PC-9 (cell line): Measurements from ENCODE around the gene RASAL2.

Experiments
- EZH2 ChIP-seq: fragments of 200-600 bp; sonication (generic); IDR thresholded peaks from 2 replicates; pipeline ENCODE4 v1.8.0; 2017; ENCODE audit warnings: antibody characterized with exemption, low read depth
- TF ChIP-seq, protein P1 (sequence below): fragments of 200-600 bp; sonication (generic); conservative IDR thresholded peaks from 2 replicates; pipeline ENCODE4 v1.6.1; 2017; ENCODE audit warnings: mixed run types, antibody characterized with exemption, mild to moderate bottlenecking, moderate library complexity

DNA sequence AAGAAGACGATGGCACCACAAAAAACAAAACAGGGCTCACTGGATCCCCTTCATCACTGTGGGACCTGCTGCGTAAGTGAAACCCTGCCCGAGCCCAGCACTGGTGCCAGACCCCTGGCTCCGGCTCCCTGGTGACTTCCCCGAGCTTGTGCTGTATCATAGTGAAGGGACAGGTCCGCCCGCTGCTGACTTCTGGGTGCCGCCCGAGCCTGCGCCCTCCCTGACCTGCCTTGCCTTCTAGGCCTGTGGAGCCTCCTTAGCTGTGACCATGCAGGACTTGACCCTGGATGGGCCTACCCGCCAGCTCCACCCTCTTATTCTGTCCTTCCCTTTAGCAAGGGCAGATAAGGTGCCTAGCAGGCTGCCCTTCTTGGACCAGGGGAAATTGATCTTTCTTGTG is 426.9 kb downstream of the RASAL2 start:
- TF ChIP-seq, protein P1, sequence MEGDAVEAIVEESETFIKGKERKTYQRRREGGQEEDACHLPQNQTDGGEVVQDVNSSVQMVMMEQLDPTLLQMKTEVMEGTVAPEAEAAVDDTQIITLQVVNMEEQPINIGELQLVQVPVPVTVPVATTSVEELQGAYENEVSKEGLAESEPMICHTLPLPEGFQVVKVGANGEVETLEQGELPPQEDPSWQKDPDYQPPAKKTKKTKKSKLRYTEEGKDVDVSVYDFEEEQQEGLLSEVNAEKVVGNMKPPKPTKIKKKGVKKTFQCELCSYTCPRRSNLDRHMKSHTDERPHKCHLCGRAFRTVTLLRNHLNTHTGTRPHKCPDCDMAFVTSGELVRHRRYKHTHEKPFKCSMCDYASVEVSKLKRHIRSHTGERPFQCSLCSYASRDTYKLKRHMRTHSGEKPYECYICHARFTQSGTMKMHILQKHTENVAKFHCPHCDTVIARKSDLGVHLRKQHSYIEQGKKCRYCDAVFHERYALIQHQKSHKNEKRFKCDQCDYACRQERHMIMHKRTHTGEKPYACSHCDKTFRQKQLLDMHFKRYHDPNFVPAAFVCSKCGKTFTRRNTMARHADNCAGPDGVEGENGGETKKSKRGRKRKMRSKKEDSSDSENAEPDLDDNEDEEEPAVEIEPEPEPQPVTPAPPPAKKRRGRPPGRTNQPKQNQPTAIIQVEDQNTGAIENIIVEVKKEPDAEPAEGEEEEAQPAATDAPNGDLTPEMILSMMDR, result no peak
- no peak for TF ChIP-seq EZH2
